ENCODE measurements around the gene SKOR2.
"Not testable (repeated sequence)": the region's sequence is repeated elsewhere in the genome, so short reads cannot be mapped to it uniquely, and the experiment has no call there.

The SKOR2 gene

GRCh38 chr18:47187721-47188120 is 63.7 kb downstream of the SKOR2 start:
- H3K36me3 ChIP-seq (ENCODE audit: insufficient read depth, low read length): no peaks in the 10 kb centered on the region
- no peak overlapping the region for H2AFZ ChIP-seq (ENCODE audit: low read length, unreplicated experiment)
- no peaks in the 10 kb centered on the region for H3K79me2 ChIP-seq (ENCODE audit: control insufficient read depth, insufficient read depth, low read length, unreplicated experiment)

GRCh38 chr18:47184419-47185050 is 66.9 kb downstream of the SKOR2 start:
- no peaks in the 10 kb centered on the region for H3K4me1 ChIP-seq (ENCODE audit: control insufficient read depth, insufficient read depth, low read length, unreplicated experiment)
- no peaks in the 10 kb centered on the region for H3K79me2 ChIP-seq (ENCODE audit: control insufficient read depth, insufficient read depth, low read length, unreplicated experiment)
- no peak overlapping the region for H2AFZ ChIP-seq (ENCODE audit: low read length, unreplicated experiment)
- peaks cover 42% of the 10 kb centered on the region for H3K27me3 ChIP-seq (ENCODE audit: insufficient read depth, low read length)
- H3K36me3 ChIP-seq (ENCODE audit: insufficient read depth, low read length): no peaks in the 10 kb centered on the region
- H3K4me3 ChIP-seq (ENCODE audit: low read depth, low read length): no peak overlapping the region
- H3K27ac ChIP-seq (ENCODE audit: low read depth, low read length): no peak overlapping the region

More at GRCh38 chr18:47187721-47188120, 63.7 kb downstream of the SKOR2 start:
- Histone ChIP-seq H3K27me3 (ENCODE audit: insufficient read depth, low read length) (peaks cover 30% of the 10 kb centered on the region), H3K27ac (ENCODE audit: low read depth, low read length) (no peak overlapping the region), H3K4me1 (ENCODE audit: control insufficient read depth, insufficient read depth, low read length, unreplicated experiment) (no peaks in the 10 kb centered on the region), H3K4me3 (ENCODE audit: low read depth, low read length) (no peak overlapping the region)

- not testable (repeated sequence) for H3K79me2 ChIP-seq (ENCODE audit: control insufficient read depth, insufficient read depth, low read length, unreplicated experiment); H3K27ac ChIP-seq (ENCODE audit: low read depth, low read length); H3K4me1 ChIP-seq (ENCODE audit: control insufficient read depth, insufficient read depth, low read length, unreplicated experiment); H2AFZ ChIP-seq (ENCODE audit: low read length, unreplicated experiment); H3K4me3 ChIP-seq (ENCODE audit: low read depth, low read length); H3K36me3 ChIP-seq (ENCODE audit: insufficient read depth, low read length)
- peaks cover 27% of the 10 kb centered on the region for H3K27me3 ChIP-seq (ENCODE audit: insufficient read depth, low read length)
Observed at GRCh38 chr18:47182156-47182555, 69.3 kb downstream of the SKOR2 start.

GRCh38 chr18:47180765-47181164 is 70.7 kb downstream of the SKOR2 start:
- H2AFZ ChIP-seq (ENCODE audit: low read length, unreplicated experiment): no peak overlapping the region
- H3K27ac ChIP-seq (ENCODE audit: low read depth, low read length): no peak overlapping the region

GRCh38 chr18:47179520-47179919 is 71.9 kb downstream of the SKOR2 start:
- peaks cover 21% of the 10 kb centered on the region; the same call in 1 of the 2 replicates for H3K27me3 ChIP-seq (ENCODE audit: insufficient read depth, low read length)
- H3K4me1 ChIP-seq (ENCODE audit: control insufficient read depth, insufficient read depth, low read length, unreplicated experiment): peaks cover 4% of the 10 kb centered on the region
- no peak overlapping the region for H3K27ac ChIP-seq (ENCODE audit: low read depth, low read length)
- H2AFZ ChIP-seq (ENCODE audit: low read length, unreplicated experiment): no peak overlapping the region
- H3K4me3 ChIP-seq (ENCODE audit: low read depth, low read length): no peak overlapping the region
- no peaks in the 10 kb centered on the region for H3K36me3 ChIP-seq (ENCODE audit: insufficient read depth, low read length)
- peaks cover 17% of the 10 kb centered on the region for H3K79me2 ChIP-seq (ENCODE audit: control insufficient read depth, insufficient read depth, low read length, unreplicated experiment)

More at GRCh38 chr18:47180765-47181164, 70.7 kb downstream of the SKOR2 start:
- H3K79me2 ChIP-seq (ENCODE audit: control insufficient read depth, insufficient read depth, low read length, unreplicated experiment): peaks cover 4% of the 10 kb centered on the region
- H3K27me3 ChIP-seq (ENCODE audit: insufficient read depth, low read length): peaks cover 21% of the 10 kb centered on the region; the same call in 1 of the 2 replicates
- no peaks in the 10 kb centered on the region for H3K4me1 ChIP-seq (ENCODE audit: control insufficient read depth, insufficient read depth, low read length, unreplicated experiment)
- no peak overlapping the region for H3K4me3 ChIP-seq (ENCODE audit: low read depth, low read length)
- H3K36me3 ChIP-seq (ENCODE audit: insufficient read depth, low read length): no peaks in the 10 kb centered on the region

GRCh38 chr18:47175898-47176575 is 75.4 kb downstream of the SKOR2 start, which contains the start of gene IER3IP1:
Gene IER3IP1, minus strand, starts transcription at chr18:47176364. Its CDS starts 87 bp downstream, at chr18:47176277.
- peaks cover 51% of the 10 kb centered on the region for H3K79me2 ChIP-seq (ENCODE audit: control insufficient read depth, insufficient read depth, low read length, unreplicated experiment)
- peak within 1 kb of the TSS; percentile 73 for H3K27ac ChIP-seq (ENCODE audit: low read depth, low read length)
- peak within 1 kb of the TSS; percentile 84 for H2AFZ ChIP-seq (ENCODE audit: low read length, unreplicated experiment)
- peaks cover 13% of the 10 kb centered on the region for H3K4me1 ChIP-seq (ENCODE audit: control insufficient read depth, insufficient read depth, low read length, unreplicated experiment)
- H3K4me3 ChIP-seq (ENCODE audit: low read depth, low read length): peak within 1 kb of the TSS; percentile 91
- H3K27me3 ChIP-seq (ENCODE audit: insufficient read depth, low read length): peaks cover 15% of the 10 kb centered on the region; the same call in 1 of the 2 replicates
- peaks cover 9% of the 10 kb centered on the region; the same call in 1 of the 2 replicates for H3K36me3 ChIP-seq (ENCODE audit: insufficient read depth, low read length)

GRCh38 chr18:47175283-47175897 is 76.1 kb downstream of the SKOR2 start:
- peak overlapping the region; percentile 73; the same call in 1 of the 2 replicates for H3K27ac ChIP-seq (ENCODE audit: low read depth, low read length)
- 0 out of 2 replicates have a peak, but pooled peaks cover 9% of the 10 kb centered on the region for H3K27me3 ChIP-seq (ENCODE audit: insufficient read depth, low read length)
- H3K79me2 ChIP-seq (ENCODE audit: control insufficient read depth, insufficient read depth, low read length, unreplicated experiment): peaks cover 57% of the 10 kb centered on the region
- peaks cover 13% of the 10 kb centered on the region for H3K4me1 ChIP-seq (ENCODE audit: control insufficient read depth, insufficient read depth, low read length, unreplicated experiment)
- H3K36me3 ChIP-seq (ENCODE audit: insufficient read depth, low read length): peaks cover 9% of the 10 kb centered on the region; the same call in 1 of the 2 replicates
- H2AFZ ChIP-seq (ENCODE audit: low read length, unreplicated experiment): peak overlapping the region; percentile 84
- peak overlapping the region; percentile 91 for H3K4me3 ChIP-seq (ENCODE audit: low read depth, low read length)

- peaks cover 13% of the 10 kb centered on the region for H3K4me1 ChIP-seq (ENCODE audit: control insufficient read depth, insufficient read depth, low read length, unreplicated experiment)
- H3K27ac ChIP-seq (ENCODE audit: low read depth, low read length): no peak overlapping the region
- peak overlapping the region; percentile 91 for H3K4me3 ChIP-seq (ENCODE audit: low read depth, low read length)
- H2AFZ ChIP-seq (ENCODE audit: low read length, unreplicated experiment): no peak overlapping the region
- peaks cover 9% of the 10 kb centered on the region; the same call in 1 of the 2 replicates for H3K36me3 ChIP-seq (ENCODE audit: insufficient read depth, low read length)
- peaks cover 62% of the 10 kb centered on the region for H3K79me2 ChIP-seq (ENCODE audit: control insufficient read depth, insufficient read depth, low read length, unreplicated experiment)
- H3K27me3 ChIP-seq (ENCODE audit: insufficient read depth, low read length): 0 out of 2 replicates have a peak, but pooled peaks cover 2% of the 10 kb centered on the region
Observed at GRCh38 chr18:47174545-47175116, 76.8 kb downstream of the SKOR2 start.

- peaks cover 9% of the 10 kb centered on the region; the same call in 1 of the 2 replicates for H3K36me3 ChIP-seq (ENCODE audit: insufficient read depth, low read length)
- H2AFZ ChIP-seq (ENCODE audit: low read length, unreplicated experiment): no peak overlapping the region
- peaks cover 13% of the 10 kb centered on the region for H3K4me1 ChIP-seq (ENCODE audit: control insufficient read depth, insufficient read depth, low read length, unreplicated experiment)
- peaks cover 79% of the 10 kb centered on the region for H3K79me2 ChIP-seq (ENCODE audit: control insufficient read depth, insufficient read depth, low read length, unreplicated experiment)
- no peak overlapping the region for H3K27ac ChIP-seq (ENCODE audit: low read depth, low read length)
- H3K4me3 ChIP-seq (ENCODE audit: low read depth, low read length): no peak overlapping the region
- no peaks in the 10 kb centered on the region for H3K27me3 ChIP-seq (ENCODE audit: insufficient read depth, low read length)
Observed at GRCh38 chr18:47172476-47172875, 79.0 kb downstream of the SKOR2 start.

- no peak overlapping the region for H3K27ac ChIP-seq (ENCODE audit: low read depth, low read length)
- H3K27me3 ChIP-seq (ENCODE audit: insufficient read depth, low read length): no peaks in the 10 kb centered on the region
- H3K4me1 ChIP-seq (ENCODE audit: control insufficient read depth, insufficient read depth, low read length, unreplicated experiment): peaks cover 22% of the 10 kb centered on the region
- H3K79me2 ChIP-seq (ENCODE audit: control insufficient read depth, insufficient read depth, low read length, unreplicated experiment): peaks cover 89% of the 10 kb centered on the region
- no peak overlapping the region for H3K4me3 ChIP-seq (ENCODE audit: low read depth, low read length)
- peaks cover 6% of the 10 kb centered on the region; the same call in 1 of the 2 replicates for H3K36me3 ChIP-seq (ENCODE audit: insufficient read depth, low read length)
- no peak overlapping the region for H2AFZ ChIP-seq (ENCODE audit: low read length, unreplicated experiment)
Observed at GRCh38 chr18:47168913-47169312, 82.5 kb downstream of the SKOR2 start.

Data from ACC112 (cell line).